ENCODE results near the gene GJD3. TPM values are rescaled to one million over a fixed set of nuclear protein-coding genes. Genes with fewer than 3 reads are reported as not detected.
"Not testable (repeated sequence)": the region's sequence is repeated elsewhere in the genome, so short reads cannot be mapped to it uniquely, and the experiment has no call there.

GJD3 gene
- total RNA-seq, 1 donor from 2014 or later, result 0.44 TPM

DNA sequence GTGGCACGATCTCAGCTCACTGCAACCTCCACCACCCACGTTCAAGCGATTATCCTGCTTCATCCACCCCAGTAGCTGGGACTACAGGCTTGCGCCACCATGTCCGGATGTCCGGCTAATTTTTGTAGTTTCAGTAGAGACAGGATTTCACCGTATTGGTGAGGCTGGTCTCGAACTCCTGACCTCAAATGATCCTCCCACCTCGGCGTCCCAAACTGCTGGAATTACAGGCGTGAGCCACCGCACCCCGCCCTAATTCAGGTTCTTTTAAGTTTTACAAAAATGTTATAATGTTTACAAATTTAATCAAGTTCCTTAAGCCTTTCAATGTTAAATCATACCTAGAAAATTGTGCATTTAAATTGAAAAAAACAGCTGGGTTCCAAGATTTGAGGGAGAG is 13.3 kb upstream of the GJD3 start:
- no peak overlapping the region for H3K4me3 Mint-ChIP-seq
- no peak for DNase-seq (ENCODE audit: low spot score)
- peaks cover 18% of the 10 kb centered on the region for H3K4me1 Mint-ChIP-seq (ENCODE audit: low read depth)
- no peaks in the 10 kb centered on the region for H3K9me3 Mint-ChIP-seq
- H3K36me3 Mint-ChIP-seq (ENCODE audit: low read depth), result no peaks in the 10 kb centered on the region
- no peak overlapping the region for H3K27ac Mint-ChIP-seq
- intact Hi-C loops (cut with micrococcal nuclease), result no loop called here
- H3K27me3 Mint-ChIP-seq (ENCODE audit: insufficient read depth), result no peaks in the 10 kb centered on the region

DNA sequence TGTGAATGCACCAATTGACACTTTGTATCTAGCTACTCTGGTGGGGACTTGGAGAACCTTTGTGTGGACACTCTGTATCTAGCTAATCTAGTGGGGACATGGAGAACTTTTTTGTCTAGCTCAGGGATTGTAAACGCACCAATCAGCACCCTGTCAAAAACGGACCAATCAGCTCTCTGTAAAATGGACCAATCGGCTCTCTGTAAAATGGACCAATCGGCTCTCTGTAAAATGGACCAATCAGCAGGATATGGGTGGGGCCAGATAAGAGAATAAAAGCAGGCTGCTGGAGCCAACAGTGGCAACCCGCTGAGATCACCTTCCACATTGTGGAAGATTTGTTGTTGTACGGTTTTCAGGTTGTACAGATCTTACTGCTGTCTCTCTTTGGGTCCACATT is 12.0 kb upstream of the GJD3 start:
- not testable (repeated sequence) for H3K4me3 Mint-ChIP-seq

DNA sequence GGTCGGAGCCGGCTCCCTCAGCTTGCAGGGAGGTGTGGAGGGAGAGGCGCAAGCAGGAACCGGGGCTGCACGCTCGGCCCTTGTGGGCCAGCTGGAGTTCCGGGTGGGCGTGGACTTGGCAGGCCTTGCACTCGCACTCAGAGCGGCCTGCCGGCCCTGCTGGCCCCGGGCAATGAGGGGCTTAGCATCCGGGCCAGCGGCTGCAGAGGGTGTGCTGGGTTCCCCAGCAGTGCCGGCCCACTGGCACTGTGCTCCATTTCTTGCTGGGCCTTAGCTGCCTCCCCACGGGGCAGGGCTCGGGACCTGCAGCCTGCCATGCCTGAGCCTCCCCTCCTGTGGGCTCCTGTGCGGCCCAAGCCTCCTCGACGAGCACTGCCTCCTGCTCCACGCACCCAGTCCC is 11.2 kb upstream of the GJD3 start:
- H3K4me3 Mint-ChIP-seq, H3K9me3 Mint-ChIP-seq: not testable (repeated sequence)

More for the DNA sequence above, 12.0 kb upstream of the GJD3 start:
- DNase-seq (ENCODE audit: low spot score); intact Hi-C loops (cut with micrococcal nuclease); H3K36me3 Mint-ChIP-seq (ENCODE audit: low read depth); H3K27me3 Mint-ChIP-seq (ENCODE audit: insufficient read depth); H3K9me3 Mint-ChIP-seq: not testable (repeated sequence)
- peaks cover 27% of the 10 kb centered on the region for H3K4me1 Mint-ChIP-seq (ENCODE audit: low read depth)
- H3K27ac Mint-ChIP-seq, result peak overlapping the region; percentile 50

DNA sequence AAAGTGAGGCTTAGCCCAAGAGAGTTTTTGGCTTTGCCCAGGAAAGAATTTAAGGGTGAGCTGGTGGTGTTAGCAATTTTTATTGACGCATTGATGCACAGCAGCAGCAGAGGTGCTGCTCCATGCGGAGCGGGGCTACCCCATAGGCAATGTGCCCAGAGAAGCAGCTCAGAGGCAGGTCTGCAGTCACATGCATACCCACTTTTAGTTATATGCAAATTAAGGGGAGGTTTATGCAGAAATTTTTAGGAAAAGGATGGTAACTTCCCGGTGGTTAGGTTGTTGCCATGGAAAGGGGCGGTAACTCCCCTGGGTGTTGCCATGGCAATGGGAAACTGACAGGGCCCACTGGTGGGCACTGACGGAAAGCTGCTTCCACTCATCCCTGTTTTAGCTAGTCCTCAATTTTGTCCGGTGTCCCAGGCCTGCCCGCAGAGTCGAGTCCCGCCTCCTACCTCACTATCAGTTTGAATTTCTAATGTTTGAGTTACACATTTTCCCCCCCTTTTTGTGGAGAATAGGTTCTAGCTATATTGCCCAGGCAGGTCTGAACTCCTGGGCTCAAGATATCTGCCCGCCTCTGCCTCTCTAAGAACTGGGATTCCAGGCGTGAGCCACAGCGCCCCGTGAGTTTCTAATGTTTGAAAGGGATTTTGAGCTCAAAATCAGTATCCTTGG is 10.4 kb upstream of the GJD3 start:
- Mint-ChIP-seq H3K27ac (no peak overlapping the region), H3K4me3 (no peak overlapping the region), H3K36me3 (ENCODE audit: low read depth) (no peaks in the 10 kb centered on the region), H3K27me3 (ENCODE audit: insufficient read depth) (no peaks in the 10 kb centered on the region), H3K4me1 (ENCODE audit: low read depth) (peaks cover 33% of the 10 kb centered on the region), H3K9me3 (no peaks in the 10 kb centered on the region)
- DNase-seq (ENCODE audit: low spot score), result no peak
- intact Hi-C loops (cut with micrococcal nuclease), result no loop called here

More for the DNA sequence above, 11.2 kb upstream of the GJD3 start:
- H3K27me3 Mint-ChIP-seq (ENCODE audit: insufficient read depth); DNase-seq (ENCODE audit: low spot score); H3K27ac Mint-ChIP-seq; intact Hi-C loops (cut with micrococcal nuclease); H3K36me3 Mint-ChIP-seq (ENCODE audit: low read depth): not testable (repeated sequence)
- H3K4me1 Mint-ChIP-seq (ENCODE audit: low read depth), result peaks cover 33% of the 10 kb centered on the region

DNA sequence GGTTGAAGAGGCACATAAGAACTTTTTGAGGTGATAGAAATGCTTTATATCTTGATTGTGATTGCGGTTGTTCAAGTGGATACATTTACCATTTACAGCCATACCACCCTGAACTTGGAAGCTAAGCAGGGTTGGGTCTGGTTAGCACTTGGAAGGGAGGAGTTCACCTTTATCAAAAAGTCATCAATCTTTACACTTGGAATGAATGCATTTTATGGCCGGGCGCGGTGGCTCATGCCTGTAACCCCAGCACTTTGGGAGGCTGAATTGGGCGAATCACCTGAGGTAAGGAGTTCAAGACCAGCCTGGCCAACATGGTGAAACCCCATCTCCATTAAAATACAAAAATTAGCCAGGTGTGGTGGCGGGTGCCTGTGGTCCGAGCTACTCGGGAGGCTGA is 9.5 kb upstream of the GJD3 start:
- no peaks in the 10 kb centered on the region for H3K27me3 Mint-ChIP-seq (ENCODE audit: insufficient read depth)
- H3K4me3 Mint-ChIP-seq, result no peak overlapping the region
- intact Hi-C loops (cut with micrococcal nuclease), result no loop called here
- H3K36me3 Mint-ChIP-seq (ENCODE audit: low read depth), result no peaks in the 10 kb centered on the region
- H3K9me3 Mint-ChIP-seq, result no peaks in the 10 kb centered on the region
- H3K27ac Mint-ChIP-seq, result no peak overlapping the region
- no peak for DNase-seq (ENCODE audit: low spot score)
- peaks cover 33% of the 10 kb centered on the region for H3K4me1 Mint-ChIP-seq (ENCODE audit: low read depth)

DNA sequence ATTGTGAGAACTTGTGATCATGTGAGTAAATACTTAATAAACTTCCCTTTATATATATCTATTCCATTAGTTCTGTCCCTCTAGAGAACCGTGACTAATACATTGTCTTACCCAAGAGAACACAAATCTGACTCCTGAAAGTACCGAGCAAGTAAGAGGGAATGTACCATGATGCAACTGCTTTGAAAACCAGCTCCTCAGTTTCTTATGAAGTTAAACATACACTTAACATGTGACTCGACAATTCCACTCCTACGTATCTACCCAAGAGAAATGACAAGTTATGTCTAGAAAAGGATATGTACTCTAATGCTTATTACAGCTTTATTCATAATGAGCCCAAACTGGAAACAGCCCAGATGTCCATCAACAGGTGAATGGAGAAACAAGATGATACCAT is 8.8 kb upstream of the GJD3 start:
- intact Hi-C loops (cut with micrococcal nuclease), result no loop called here
- no peak for DNase-seq (ENCODE audit: low spot score)
- Mint-ChIP-seq H3K4me3 (no peak overlapping the region), H3K4me1 (ENCODE audit: low read depth) (peaks cover 33% of the 10 kb centered on the region), H3K9me3 (no peaks in the 10 kb centered on the region), H3K27ac (peak overlapping the region; percentile 6), H3K27me3 (ENCODE audit: insufficient read depth) (no peaks in the 10 kb centered on the region), H3K36me3 (ENCODE audit: low read depth) (no peaks in the 10 kb centered on the region)

DNA sequence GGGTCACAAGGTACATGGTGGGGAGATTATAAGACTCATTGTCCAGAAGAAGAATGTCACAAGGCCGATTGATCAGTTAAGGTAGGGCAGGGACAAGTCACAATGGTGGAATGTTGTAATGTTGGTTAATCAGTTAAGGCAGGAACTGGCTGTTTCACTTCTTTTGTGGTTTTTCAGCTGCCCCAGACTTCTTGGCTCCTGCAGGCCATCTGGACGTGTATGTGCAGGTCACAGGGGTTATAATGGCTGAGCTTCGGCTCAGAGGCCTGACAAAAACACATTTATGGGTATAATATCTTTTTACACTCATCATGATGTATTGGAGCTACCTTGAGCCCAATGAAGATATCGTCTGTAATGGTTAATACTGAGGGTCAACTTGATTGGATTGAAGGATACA is 8.1 kb upstream of the GJD3 start:
- H3K4me3 Mint-ChIP-seq; H3K36me3 Mint-ChIP-seq (ENCODE audit: low read depth); intact Hi-C loops (cut with micrococcal nuclease); H3K27ac Mint-ChIP-seq; DNase-seq (ENCODE audit: low spot score); H3K9me3 Mint-ChIP-seq; H3K27me3 Mint-ChIP-seq (ENCODE audit: insufficient read depth): not testable (repeated sequence)
- H3K4me1 Mint-ChIP-seq (ENCODE audit: low read depth), result peaks cover 33% of the 10 kb centered on the region

DNA sequence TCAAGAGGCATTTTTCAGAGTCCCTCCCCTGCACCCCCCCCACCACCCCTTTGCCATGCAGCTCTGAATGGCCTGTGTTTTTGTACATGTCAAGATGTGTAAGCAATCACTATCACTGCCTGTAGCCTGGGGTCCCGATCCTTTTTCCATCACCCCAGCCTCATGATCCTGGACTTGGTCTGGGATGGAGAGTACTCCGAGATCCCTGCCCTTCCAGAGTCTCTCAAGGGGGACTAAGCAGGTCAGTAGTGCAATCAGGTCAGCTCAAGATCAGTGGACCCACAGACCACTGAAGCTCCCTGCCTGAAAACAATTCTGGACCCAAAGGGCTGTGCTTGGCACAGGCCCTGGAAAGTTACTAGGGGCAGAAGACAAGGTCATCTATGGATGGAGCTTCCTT is 7.5 kb upstream of the GJD3 start:
- DNase-seq (ENCODE audit: low spot score), result no peak
- no peaks in the 10 kb centered on the region for H3K36me3 Mint-ChIP-seq (ENCODE audit: low read depth)
- peaks cover 32% of the 10 kb centered on the region for H3K4me1 Mint-ChIP-seq (ENCODE audit: low read depth)
- no peak overlapping the region for H3K4me3 Mint-ChIP-seq
- no peaks in the 10 kb centered on the region for H3K9me3 Mint-ChIP-seq
- no peaks in the 10 kb centered on the region for H3K27me3 Mint-ChIP-seq (ENCODE audit: insufficient read depth)
- no peak overlapping the region for H3K27ac Mint-ChIP-seq
- intact Hi-C loops (cut with micrococcal nuclease), result no loop called here

DNA sequence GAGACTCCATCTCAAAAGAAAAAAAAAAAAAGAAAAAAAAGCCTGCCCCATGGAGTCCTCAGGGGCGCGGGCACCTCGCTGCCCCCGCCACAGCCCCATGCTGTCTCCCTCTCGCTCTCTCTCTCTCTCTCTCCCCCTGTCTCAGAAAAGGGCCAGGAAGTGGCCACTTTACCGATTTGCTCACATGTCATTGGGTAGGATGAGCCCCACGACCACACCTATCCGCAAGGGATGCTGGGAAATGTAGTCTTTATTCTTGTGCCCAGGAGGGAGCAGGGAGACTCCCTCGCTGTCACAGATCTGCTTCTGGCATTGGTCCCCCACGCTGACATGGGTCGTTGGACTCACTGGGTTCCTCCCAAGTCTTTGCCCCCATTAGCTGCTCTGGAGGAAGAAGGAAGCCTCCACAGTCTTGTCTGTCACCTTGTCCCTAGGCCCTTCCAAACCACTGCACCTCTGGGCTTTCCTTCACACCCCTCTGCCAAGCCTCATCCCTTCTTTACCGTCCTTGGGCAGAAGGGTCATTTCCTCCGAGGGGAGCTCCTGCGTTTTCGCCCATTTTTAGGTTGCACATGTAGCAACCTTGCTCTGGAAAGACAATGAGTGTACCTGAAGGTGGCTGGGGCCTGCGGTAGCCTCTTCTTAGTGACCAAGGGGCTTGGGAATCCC is 6.9 kb upstream of the GJD3 start:
- peak overlapping the region; percentile 58 for H3K27ac Mint-ChIP-seq
- no peak for DNase-seq (ENCODE audit: low spot score)
- intact Hi-C loops (cut with micrococcal nuclease), result no loop called here

DNA sequence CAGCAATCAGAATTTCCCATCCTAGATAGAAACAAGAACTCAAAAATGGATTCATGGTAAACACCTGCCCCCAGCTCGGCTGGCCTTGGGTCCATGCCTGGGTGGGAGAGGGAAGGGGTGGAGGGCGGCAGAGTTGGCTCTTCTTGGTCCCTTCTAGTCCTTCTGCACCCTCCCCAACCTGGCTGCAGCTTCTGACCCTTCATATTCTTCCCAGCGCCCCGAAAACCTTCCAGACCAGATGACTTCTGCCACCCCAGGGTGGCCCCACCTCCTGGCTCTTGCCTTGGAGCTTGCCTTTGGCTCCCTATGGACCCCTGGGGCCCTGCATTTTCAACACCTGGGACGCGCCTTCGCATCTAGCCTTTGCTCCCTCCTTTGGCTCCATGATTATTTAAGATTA is 5.4 kb upstream of the GJD3 start:
- intact Hi-C loops (cut with micrococcal nuclease), result no loop called here
- Mint-ChIP-seq H3K27ac (no peak overlapping the region), H3K9me3 (no peaks in the 10 kb centered on the region)

More for the DNA sequence above, 6.9 kb upstream of the GJD3 start:
- peaks cover 27% of the 10 kb centered on the region for H3K4me1 Mint-ChIP-seq (ENCODE audit: low read depth)
- no peaks in the 10 kb centered on the region for H3K36me3 Mint-ChIP-seq (ENCODE audit: low read depth)
- H3K27me3 Mint-ChIP-seq (ENCODE audit: insufficient read depth), result no peaks in the 10 kb centered on the region
- H3K9me3 Mint-ChIP-seq, result no peaks in the 10 kb centered on the region
- no peak overlapping the region for H3K4me3 Mint-ChIP-seq

DNA sequence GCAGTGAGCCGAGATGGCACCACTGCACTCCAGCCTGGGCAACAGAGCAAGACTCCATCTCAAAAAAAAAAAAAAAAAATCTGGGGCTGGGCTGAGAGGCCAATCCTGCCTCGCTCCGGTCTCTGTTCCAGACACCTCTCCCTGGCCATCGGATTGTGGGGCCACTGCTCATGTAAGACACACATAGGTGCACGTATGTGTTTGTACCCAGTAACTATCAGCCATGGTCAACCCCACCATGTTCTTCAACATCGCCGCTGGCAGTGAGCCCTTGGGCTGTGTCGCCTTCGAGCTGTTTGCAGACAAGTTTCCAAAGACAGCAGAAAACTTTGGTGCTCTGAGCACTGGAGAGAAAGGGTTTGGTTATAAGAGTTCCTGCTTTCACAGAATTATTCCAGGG is 3.2 kb upstream of the GJD3 start:
- H3K9me3 Mint-ChIP-seq; intact Hi-C loops (cut with micrococcal nuclease); DNase-seq (ENCODE audit: low spot score); H3K4me3 Mint-ChIP-seq; H3K27me3 Mint-ChIP-seq (ENCODE audit: insufficient read depth); H3K27ac Mint-ChIP-seq; H3K36me3 Mint-ChIP-seq (ENCODE audit: low read depth): not testable (repeated sequence)
- peaks cover 14% of the 10 kb centered on the region for H3K4me1 Mint-ChIP-seq (ENCODE audit: low read depth)

More for the DNA sequence above, 5.4 kb upstream of the GJD3 start:
- Mint-ChIP-seq H3K27me3 (ENCODE audit: insufficient read depth) (no peaks in the 10 kb centered on the region), H3K36me3 (ENCODE audit: low read depth) (no peaks in the 10 kb centered on the region), H3K4me1 (ENCODE audit: low read depth) (peaks cover 27% of the 10 kb centered on the region), H3K4me3 (no peak overlapping the region)
- no peak for DNase-seq (ENCODE audit: low spot score)

DNA sequence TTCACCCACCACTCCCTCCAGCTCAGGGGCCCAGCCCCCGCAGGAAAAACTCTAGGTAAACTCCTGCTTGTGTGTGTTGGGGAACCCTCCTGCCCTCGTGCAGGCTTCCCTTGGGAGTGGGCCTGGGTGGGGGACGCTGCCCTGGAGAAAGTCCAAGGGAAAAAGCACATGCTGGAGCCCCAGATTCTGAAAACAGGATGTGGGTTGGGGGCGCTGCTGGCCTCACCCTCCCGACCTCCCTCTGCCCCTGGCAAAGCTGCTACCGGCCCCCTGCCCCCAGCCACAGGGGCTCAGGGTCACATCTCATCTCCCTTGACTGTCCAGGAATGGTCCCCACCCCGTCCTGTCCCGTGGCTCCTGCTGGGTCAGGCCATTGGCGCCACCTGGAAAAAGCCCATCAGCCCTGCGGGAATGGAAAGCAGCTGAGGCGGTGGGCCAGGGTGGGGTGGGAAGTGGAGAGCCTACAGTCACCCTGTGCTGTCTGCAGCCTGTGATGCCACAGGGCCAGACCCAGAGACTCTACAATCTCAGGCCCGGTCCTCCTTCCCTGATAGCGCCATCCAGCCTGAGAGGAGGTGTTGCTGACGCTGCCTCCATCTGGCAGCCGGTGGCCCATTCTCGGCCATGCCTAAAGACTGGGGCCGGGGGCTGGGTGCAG is 2.5 kb upstream of the GJD3 start:
- no peaks in the 10 kb centered on the region for H3K9me3 Mint-ChIP-seq
- H3K36me3 Mint-ChIP-seq (ENCODE audit: low read depth), result no peaks in the 10 kb centered on the region
- peaks cover 12% of the 10 kb centered on the region for H3K4me1 Mint-ChIP-seq (ENCODE audit: low read depth)
- H3K4me3 Mint-ChIP-seq, result no peak overlapping the region
- intact Hi-C loops (cut with micrococcal nuclease), result no loop called here
- H3K27me3 Mint-ChIP-seq (ENCODE audit: insufficient read depth), result peaks cover 1% of the 10 kb centered on the region
- no peak overlapping the region for H3K27ac Mint-ChIP-seq
- DNase-seq (ENCODE audit: low spot score), result no peak

DNA sequence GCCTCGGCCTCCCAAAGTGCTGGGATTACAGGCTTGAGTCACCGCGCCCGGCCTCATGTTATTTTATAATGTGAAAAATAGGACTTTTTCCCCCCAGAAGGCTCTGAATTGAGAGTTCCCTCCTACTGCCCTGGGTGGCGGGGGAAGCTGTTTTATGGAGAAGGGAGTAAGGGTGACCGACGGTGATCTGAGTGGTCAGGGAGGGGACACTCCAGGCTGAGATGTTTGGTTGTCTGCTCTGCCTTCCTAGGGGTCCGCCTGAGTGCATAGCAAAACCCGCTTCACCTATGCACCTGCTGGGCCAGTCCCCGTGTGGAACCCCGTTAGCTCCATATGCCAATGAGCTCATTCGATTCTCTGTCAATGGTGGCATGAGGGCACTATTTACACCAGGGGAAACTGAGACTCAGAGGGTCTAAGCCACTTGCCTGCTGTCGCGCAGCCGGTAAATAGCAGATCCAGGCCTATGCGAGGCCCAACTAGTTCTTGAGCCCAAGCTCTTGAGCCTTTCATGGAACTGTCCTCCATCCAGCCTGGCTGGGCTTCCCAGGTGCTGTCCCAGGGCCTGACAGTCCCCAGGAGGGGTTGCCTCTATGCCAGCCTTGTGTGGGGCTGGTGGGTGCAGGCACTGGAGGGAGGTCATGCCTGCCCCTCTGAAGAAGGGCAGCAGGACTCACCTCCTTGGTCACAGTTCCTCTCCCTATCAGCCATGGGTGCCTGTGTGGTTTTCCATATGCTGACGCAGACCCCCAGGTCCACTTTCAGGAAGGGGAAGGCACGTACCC is 1.7 kb upstream of the GJD3 start:
- no peaks in the 10 kb centered on the region for H3K9me3 Mint-ChIP-seq
- H3K27ac Mint-ChIP-seq, result no peak overlapping the region
- DNase-seq (ENCODE audit: low spot score), result no peak
- intact Hi-C loops (cut with micrococcal nuclease), result no loop called here
- peaks cover 8% of the 10 kb centered on the region for H3K4me1 Mint-ChIP-seq (ENCODE audit: low read depth)
- H3K36me3 Mint-ChIP-seq (ENCODE audit: low read depth), result no peaks in the 10 kb centered on the region
- H3K27me3 Mint-ChIP-seq (ENCODE audit: insufficient read depth), result peaks cover 1% of the 10 kb centered on the region
- H3K4me3 Mint-ChIP-seq, result no peak overlapping the region
